ENCODE results near the gene WSCD1. TPM values are rescaled to one million over a fixed set of nuclear protein-coding genes. Genes with fewer than 3 reads are reported as not detected.

Gene WSCD1
- total RNA-seq, 4 donors from 2014 or later, result 2.1 to 9.5 (median 7.0) TPM

GRCh38 chr17:6098050-6098822, 28.1 kb downstream of the WSCD1 start:
- H3K4me3 ChIP-seq (replicated peaks in 1 of 3), result no peak overlapping the region
- 56 to 65% methylated on average over 11 of the region's 11 CpGs for WGBS, 2 donors
- DNase-seq, result peak; percentile 6 to 7

GRCh38 chr17:6098823-6099180, 28.6 kb downstream of the WSCD1 start:
- 78 to 82% methylated on average over 1 of the region's 1 CpG for WGBS, 2 donors
- intact Hi-C loops (cut with DNase I), result no loop called here
- Histone ChIP-seq H3K4me3 (replicated peaks in 1 of 3) (no peak overlapping the region), H3K27me3 (no peaks in the 10 kb centered on the region), H3K36me3 (no peaks in the 10 kb centered on the region), H3K9me3 (no peaks in the 10 kb centered on the region), H3K4me1 (no peaks in the 10 kb centered on the region), H3K27ac (no peak overlapping the region)
- DNase-seq, result no peak
- no peak for TF ChIP-seq CTCF (IDR thresholded peaks at IDR 0.05)
- no peak for TF ChIP-seq POLR2A (IDR thresholded peaks at IDR 0.05)

More at GRCh38 chr17:6098050-6098822, 28.1 kb downstream of the WSCD1 start:
- no peak overlapping the region for H3K27ac ChIP-seq
- no peaks in the 10 kb centered on the region for H3K36me3 ChIP-seq
- intact Hi-C loops (cut with DNase I), result no loop called here
- H3K27me3 ChIP-seq, result no peaks in the 10 kb centered on the region
- TF ChIP-seq POLR2A (IDR thresholded peaks at IDR 0.05) (no peak), CTCF (IDR thresholded peaks at IDR 0.05) (no peak)
- no peaks in the 10 kb centered on the region for H3K9me3 ChIP-seq
- H3K4me1 ChIP-seq, result no peaks in the 10 kb centered on the region

GRCh38 chr17:6099492-6099891, 29.3 kb downstream of the WSCD1 start:
- H3K27me3 ChIP-seq, result no peaks in the 10 kb centered on the region
- intact Hi-C loops (cut with DNase I), result no loop called here
- no peak overlapping the region for H3K27ac ChIP-seq
- 87 to 89% methylated on average over 8 of the region's 8 CpGs for WGBS, 2 donors
- no peaks in the 10 kb centered on the region for H3K9me3 ChIP-seq
- no peak overlapping the region for H3K4me3 ChIP-seq (replicated peaks in 1 of 3)
- no peaks in the 10 kb centered on the region for H3K36me3 ChIP-seq
- DNase-seq, result no peak
- no peaks in the 10 kb centered on the region for H3K4me1 ChIP-seq
- no peak for TF ChIP-seq POLR2A (IDR thresholded peaks at IDR 0.05)
- no peak for TF ChIP-seq CTCF (IDR thresholded peaks at IDR 0.05)

GRCh38 chr17:6100146-6100545, 30.0 kb downstream of the WSCD1 start:
- Histone ChIP-seq H3K27me3 (no peaks in the 10 kb centered on the region), H3K9me3 (no peaks in the 10 kb centered on the region), H3K4me3 (replicated peaks in 1 of 3) (no peak overlapping the region), H3K27ac (no peak overlapping the region), H3K36me3 (no peaks in the 10 kb centered on the region), H3K4me1 (no peaks in the 10 kb centered on the region)
- intact Hi-C loops (cut with DNase I), result no loop called here
- WGBS, 2 donors, result 86 to 94% methylated on average over 9 of the region's 9 CpGs
- TF ChIP-seq POLR2A (IDR thresholded peaks at IDR 0.05) (no peak), CTCF (IDR thresholded peaks at IDR 0.05) (no peak)
- DNase-seq, result no peak

- H3K27me3 ChIP-seq, result no peaks in the 10 kb centered on the region
- H3K4me3 ChIP-seq (replicated peaks in 1 of 3), result no peak overlapping the region
- TF ChIP-seq POLR2A (IDR thresholded peaks at IDR 0.05), result no peak
- TF ChIP-seq CTCF (IDR thresholded peaks at IDR 0.05), result no peak
- H3K36me3 ChIP-seq, result no peaks in the 10 kb centered on the region
- no peak for DNase-seq
- H3K9me3 ChIP-seq, result no peaks in the 10 kb centered on the region
- intact Hi-C loops (cut with DNase I), result no loop called here
- no peaks in the 10 kb centered on the region for H3K4me1 ChIP-seq
- WGBS, 2 donors, result 81 to 86% methylated on average over 7 of the region's 7 CpGs
- no peak overlapping the region for H3K27ac ChIP-seq
These were observed 30.8 kb downstream of the WSCD1 start for GRCh38 chr17:6100891-6101500.
